NCI-H526 (cell line): ENCODE data around the gene SCN8A.
"Not testable (repeated sequence)": the region's sequence is repeated elsewhere in the genome, so short reads cannot be mapped to it uniquely, and the experiment has no call there.

ENCODE experiments used
- DNase-seq, 2 experiments: peaks; one replicate each; lab custom pipeline; 2025; lab: John Stamatoyannopoulos, UW

SCN8A gene

DNA sequence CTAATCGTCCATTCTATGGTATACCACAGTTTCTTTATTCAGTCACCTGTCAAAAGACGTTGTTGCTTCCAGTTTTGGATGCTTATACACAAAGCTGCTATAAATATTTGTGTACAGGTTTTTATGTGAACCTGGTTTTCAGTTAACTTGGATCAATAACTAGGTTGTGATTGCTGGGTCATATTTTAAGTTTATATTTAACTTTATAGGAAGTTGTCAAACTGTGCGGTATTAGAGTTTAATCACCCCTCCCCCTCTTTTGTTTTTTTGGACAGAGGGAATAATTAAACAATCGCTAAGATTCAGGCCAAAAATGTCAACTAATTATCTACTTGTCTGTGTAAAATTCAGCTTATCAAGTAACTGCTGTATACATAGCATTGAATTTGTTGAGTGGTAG, 34.3 kb downstream of the SCN8A start:
- no peak for DNase-seq

DNA sequence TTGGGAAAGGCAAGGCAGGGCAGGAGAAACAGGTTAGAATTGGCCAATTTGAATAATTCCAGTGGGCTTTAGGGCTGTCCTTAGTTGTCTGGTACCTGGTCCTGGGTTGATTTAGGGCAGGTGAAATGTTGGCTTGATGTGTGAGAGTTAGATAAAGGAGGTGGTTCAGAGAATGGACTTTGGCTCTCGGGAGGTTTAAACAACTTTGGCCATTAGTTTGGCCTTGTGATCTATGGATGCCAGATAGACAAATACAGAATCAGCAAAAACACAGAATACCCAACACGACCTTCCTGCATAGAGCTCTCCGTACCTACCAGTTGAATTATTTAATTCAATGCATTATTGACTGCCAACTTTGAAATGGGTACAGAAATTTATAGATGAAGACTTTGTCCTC, 35.1 kb downstream of the SCN8A start:
- DNase-seq: no peak

DNA sequence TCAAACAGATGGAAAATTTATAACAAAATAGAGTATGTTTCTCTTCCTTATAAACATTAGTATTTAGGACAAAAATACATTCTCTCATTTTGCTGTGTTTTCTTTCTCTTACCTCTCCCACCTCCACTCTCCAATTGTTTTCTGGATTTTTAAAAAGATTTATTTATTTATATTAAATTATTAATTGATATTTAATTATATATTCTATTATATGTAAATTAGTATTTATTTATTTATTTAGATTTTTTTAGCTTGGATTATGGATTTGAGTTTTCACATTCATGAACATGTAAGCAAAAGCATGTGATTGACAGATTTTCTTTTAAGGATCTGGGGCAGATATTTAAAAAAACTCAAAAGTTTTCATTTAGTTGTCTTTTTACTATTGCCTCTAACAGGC, 35.6 kb downstream of the SCN8A start:
- no peak for DNase-seq

DNA sequence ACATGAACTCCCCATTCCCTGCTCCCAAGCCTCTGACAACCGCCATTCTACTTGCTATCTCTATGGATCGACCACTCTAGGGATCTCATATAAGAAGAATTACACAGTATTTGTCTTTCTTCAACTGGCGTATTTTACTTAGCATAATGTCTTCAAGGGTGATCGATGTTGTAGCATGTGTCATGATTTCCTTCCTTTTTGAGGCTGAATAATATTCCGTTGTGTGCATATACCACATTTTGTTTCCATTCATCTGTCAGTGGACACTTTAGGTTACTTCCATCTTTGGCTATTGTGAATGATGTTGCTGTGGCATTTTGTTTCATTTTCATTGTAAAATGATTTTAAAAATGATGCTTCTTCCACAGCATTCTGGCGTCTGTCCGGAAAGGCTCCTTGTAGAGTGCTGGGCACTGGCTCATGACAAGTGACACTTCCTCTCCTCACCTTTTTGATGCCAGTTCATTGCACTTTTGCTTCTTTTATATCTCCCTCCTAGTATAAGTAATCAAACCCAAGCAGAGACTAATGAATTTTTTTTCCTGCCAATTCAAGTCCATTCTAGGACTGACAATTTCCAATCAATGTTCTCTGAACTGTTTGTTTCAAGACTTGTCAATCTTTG, 39.3 kb downstream of the SCN8A start:
- no peak for DNase-seq

DNA sequence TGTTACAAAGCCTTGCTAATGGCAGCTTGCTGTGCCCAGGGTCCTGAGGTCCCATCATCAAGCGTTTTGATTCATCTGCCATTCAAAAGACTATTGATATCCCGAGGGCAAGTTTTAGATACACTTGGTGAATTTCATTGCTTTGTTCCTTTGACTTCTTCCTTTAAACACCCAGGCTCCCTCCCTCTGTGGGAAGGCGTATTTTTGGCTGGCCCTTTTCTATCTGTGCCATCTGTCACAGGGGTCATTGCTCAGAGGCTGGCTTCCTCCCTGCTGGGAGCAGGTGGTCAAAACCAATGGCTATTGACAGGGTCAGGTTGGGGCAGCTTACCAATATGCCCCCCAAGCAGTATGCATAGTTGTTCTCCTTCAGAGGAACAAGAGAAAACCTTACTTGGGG, 40.0 kb downstream of the SCN8A start:
- no peak for DNase-seq

DNA sequence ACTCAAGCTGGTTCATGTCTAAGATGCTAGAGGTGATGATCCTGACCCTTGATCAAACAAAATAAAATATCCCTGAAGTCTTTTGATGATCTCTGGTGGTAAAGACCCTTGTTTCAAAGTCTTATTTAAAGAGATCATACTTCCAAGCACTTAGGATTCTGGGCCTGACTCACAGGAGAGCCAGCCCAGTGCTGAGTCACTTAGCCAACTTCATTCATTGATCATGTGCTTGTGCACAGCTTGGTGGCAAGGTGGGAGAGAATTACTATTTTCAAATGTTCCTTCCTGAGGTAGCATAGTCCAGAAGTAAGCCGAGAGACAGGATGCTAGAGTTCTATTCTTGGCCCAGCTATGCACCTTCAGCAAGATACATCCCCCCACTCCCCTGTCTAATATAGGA, 40.6 kb downstream of the SCN8A start:
- DNase-seq: no peak

DNA sequence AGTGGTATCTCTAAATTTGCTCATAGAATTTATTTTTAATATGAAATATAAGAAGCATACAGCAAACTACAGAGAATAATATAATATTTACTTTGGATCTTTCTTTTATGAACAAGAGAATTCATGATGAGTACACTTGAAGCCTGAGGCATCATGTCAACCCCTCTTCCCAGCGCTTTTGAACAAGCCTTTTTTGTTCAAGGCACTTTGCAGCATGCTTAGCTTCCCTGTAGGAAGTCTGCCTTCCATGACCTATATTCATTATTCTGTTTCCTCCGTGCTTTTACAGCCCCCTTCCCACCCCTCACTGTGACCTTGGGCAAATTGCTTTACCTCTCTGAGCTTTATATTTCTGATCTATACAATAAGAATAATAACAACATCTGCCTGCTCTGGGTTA, 41.6 kb downstream of the SCN8A start:
- DNase-seq: no peak

DNA sequence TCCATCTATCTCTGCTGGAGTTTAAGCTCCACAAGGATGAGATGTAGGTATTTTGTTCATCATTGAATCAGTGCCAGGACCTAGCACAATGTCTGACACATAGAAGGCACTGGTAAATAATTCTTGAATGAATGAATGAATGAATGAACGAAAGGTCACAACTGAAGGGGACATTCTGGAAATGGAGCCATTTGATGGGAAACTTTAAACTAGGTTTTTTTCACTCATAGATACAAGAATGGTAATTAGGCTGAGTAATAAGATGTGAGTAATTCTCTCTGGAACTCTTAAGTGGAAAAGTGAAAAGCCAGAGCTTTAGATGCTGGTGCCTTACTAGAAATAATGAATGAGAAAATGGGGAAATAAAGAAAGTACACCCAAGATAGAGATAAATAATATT, 44.3 kb downstream of the SCN8A start:
- no peak for DNase-seq

DNA sequence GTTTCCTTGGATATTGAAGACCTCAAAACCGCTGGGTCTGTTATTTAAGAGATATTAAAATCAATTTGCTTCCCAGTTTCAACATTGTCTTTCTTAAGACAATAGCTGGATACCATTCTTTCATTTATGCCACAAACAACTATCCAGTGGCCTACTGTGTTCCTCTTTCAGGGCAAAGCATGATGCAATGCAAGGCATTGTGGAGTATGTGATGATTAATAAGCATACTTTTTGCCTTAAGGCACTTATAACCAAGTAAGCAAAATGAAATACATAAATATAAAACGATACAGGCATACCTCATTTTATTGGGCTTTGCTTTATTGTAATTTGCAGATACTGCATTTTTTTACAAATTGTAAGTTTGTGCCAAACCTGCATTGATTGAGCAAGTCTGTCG, 45.5 kb downstream of the SCN8A start:
- DNase-seq: no peak

DNA sequence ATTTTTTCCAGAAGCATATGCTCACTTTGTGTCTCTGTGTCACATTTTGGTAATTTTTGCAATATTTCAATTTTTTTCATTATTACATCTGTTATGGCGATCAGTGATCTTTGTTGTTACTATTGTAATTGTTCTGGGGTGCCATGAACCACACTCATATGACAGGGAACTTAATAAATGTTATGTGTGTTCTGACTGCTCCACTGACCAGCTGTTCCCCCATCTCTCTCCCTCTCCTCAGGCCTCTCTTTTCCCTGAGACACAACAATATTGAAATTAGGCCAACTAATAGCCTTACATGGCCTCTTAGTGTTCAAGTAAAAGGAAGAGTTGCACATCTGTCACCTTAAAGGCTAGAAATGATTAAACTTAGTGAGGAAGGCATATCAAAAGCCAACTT, 46.0 kb downstream of the SCN8A start:
- no peak for DNase-seq

DNA sequence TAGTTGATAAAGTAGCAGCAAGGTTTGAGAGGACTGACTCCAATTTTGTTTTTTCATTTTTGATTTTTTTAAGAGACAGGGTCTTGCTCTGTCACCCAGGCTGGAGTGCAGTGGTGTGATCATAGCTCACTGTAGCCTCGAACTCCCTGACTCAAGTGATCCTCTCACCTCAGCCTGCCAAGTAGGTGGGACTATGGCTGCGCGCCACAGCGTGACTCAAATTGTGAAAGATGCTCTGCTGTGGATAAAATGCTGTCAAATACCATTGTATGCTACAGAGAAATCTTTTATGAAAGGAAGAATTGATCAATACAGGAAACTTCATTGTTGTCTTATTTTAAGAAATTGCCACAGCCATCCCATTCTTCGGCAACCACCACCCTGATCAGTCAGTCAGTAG, 48.3 kb downstream of the SCN8A start:
- DNase-seq: no peak

DNA sequence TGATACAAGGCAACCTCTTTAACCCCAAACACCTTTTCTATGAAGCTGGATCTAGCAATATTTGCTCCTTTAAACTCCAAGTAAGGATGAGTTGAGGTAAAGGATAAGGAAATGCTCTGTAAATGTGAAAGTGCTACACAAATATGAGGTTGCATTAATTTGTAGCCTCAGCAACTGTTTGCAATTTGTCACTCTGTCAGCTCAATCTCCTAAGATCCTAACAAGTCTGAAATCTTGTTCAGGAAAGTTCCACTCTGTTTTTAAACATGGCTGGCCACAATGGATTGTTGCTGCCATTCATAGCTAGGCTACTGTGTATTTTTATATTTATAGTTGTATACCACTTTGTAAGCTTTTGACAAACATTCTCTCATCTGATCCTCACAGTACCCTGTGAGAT, 51.3 kb downstream of the SCN8A start:
- DNase-seq: no peak

DNA sequence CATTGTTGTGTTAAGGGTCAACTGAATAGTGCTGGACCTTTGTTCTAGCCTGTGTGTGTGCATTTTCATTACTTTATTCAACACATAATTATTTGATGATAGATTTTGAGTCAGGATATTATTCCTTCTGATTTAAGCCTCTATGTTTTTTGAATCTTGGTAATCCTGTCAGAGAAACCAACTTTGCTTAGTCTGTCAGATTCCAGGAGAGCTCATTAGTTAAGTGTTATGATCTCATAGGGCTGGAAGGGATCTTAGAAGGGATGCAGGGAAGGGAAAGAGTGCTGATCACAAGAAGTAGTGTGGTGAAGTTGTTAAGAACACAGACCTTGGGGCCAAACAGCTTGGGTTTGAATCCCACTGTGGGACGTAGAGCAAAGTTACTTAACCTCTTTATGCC, 52.9 kb downstream of the SCN8A start:
- DNase-seq: no peak

DNA sequence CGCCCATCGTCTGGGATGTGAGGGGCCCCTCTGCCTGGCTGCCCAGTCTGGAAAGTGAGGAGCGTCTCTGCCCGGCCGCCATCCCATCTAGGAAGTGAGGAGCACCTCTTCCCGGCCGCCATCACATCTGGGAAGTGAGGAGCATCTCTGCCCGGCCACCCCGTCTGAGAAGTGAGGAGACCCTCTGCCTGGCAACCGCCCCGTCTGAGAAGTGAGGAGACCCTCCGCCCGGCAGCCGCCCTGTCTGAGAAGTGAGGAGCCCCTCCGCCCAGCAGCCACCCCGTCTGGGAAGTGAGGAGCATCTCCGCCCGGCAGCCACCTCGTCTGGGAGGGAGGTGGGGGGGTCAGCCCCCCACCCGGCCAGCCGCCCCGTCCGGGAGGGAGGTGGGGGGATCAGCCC, 53.7 kb downstream of the SCN8A start:
- not testable (repeated sequence) for DNase-seq

DNA sequence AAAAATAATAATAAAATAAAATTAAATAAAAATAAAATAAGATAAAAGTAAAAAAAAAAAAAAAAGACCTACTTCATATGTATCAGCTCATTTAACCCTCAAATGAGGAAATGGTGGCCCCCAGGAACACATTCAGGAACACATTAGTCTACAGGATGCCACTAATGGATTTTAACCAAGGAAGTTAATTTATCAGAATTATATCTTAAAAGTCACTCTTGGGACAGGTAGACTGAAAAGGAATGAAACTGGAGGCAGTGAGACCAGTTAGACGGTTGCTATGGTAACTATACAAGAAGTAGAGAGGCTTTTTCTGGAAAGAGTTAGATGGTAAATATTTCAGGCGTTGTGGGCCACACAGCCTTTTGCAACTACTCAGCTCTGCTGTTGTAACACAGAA, 54.9 kb downstream of the SCN8A start:
- no peak for DNase-seq

DNA sequence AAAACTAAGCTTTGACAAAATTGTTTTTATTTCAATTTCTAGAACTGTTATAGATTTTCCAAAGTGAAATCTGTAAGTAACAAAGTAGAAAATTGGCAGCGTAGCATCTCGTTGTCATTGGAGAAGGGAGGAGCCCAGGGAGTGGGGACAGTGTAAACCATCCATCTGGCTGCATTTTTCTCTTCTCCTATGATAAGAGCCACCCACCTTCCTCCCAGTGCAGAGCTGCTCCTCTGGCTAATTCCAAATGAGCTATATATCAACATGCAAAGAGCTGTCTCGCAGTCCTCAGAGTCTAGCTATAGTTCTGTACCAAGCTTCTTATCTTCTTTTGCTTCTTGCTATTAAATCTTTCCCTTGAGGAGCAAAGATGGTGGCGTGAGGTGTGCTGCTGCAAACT, 56.6 kb downstream of the SCN8A start:
- DNase-seq: no peak

DNA sequence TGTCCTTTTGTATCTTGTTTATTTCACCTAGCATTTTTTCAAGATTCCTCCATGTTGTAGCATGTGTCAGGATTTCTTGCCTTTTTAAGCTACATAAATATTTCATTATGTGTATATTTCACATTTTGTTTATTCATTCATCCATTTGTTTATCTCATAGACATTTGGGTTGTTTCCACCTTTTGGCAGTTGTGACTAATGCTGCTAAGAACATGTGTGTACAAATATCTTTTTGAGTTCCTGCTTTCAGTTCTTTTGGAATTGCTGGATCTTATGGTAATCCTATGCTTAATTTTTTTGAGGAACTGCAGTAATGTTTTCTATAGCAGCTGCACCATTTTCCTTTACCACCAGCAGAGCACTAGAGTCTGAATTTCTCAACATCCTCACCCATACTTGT, 62.4 kb downstream of the SCN8A start:
- DNase-seq: no peak

DNA sequence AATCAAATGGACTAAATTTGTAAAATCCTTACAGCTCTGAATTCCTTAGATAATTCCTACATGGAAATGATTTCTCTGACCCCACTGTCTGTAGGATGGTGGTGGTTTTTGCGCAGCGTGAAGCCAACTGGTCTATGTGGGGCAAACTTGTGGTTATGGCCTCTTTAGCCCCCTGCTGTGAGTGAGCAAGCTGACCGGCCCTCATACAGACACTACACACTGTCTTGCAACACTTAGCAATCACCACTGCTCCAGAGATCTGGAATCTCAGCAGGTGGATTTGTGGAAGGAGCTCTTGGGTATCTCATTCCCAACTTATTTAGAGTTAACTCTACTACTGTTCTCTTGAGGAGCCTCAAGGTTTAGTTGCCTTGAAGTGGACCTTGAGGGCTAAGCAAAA, 70.2 kb downstream of the SCN8A start:
- no peak for DNase-seq

DNA sequence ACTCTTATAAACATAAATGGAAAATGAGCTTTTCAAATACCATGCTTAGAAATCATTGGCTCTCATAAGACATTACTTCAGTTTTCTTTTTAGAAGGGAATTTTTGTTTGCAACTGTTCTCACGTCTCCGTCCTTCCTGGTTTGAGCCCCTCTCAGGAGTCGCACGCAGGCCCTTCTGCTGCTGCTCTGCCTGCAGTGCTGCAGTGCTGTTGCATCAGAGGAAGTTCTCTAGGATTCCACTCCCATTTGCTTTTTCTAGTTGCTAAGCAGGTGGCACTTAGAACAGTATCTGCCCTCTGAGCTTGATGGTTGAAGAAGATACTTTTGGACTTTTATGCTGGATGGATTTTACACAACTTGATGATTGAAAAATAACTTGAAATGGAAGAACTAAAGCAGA, 70.8 kb downstream of the SCN8A start:
- no peak for DNase-seq

DNA sequence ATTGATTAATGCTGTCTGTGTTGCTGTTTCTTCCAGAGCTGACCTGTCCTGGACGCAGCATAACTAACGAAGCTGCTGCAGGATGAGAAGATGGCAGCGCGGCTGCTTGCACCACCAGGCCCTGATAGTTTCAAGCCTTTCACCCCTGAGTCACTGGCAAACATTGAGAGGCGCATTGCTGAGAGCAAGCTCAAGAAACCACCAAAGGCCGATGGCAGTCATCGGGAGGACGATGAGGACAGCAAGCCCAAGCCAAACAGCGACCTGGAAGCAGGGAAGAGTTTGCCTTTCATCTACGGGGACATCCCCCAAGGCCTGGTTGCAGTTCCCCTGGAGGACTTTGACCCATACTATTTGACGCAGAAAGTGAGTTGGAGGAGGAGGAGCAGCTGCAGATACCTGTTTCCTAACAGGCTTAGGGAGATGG, 71.7 kb downstream of the SCN8A start:
- DNase-seq: no peak

DNA sequence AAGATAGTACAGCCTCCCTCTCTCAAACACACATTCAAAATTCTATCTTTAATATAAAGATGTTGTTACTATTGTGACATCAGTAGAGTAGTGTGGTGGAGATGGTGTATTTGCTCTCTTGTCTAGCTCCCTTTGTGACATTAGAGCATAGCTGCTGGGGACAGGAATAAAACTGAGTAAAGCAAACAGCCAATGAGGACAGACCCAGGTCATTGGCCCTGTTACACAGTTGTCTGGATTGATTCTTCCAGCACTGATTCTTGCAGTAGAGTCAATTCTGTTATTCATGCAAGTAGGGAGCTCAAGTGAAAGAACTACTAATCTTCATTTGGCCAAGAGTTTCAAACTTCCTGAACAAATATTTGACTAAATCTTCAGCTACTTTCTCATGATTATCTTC, 72.4 kb downstream of the SCN8A start:
- DNase-seq: no peak

DNA sequence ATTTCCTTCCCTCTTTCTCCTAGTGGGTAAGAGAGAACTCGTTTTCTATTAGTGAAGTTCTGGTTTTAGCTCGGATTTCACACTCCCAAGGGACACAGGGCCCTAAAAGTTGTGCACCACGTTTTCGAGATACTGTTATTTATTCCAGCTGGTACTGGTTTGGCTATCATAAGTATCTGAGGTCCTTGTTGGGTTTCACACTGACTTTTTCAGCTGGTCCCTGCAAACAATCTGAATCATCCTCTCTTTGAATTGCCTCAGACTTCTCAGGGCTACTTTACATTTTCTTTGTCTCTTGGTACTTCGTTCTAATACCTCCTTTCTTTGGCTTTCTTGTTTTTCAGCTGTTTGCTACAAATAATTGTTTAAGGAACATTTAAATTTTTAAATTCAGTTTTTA, 75.7 kb downstream of the SCN8A start:
- no peak for DNase-seq

DNA sequence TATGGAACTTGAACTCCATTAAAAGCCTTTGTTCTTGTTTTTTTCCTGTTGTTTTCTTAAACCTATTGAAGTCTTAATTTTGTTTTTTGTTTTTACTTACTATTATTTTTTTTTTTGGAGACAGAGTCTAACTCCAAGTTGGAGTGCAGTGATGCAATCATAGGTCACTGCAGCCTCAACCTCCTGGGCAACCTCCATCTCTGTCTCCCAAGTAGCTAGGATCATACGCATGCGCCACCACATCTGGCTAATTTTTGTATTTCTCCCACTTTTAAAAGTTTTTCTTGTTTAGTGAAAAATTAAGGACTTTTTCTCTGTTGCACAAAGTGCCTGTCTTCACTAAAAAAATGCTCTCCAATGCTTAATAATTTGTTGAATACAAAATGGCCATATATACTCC, 76.2 kb downstream of the SCN8A start:
- no peak for DNase-seq

DNA sequence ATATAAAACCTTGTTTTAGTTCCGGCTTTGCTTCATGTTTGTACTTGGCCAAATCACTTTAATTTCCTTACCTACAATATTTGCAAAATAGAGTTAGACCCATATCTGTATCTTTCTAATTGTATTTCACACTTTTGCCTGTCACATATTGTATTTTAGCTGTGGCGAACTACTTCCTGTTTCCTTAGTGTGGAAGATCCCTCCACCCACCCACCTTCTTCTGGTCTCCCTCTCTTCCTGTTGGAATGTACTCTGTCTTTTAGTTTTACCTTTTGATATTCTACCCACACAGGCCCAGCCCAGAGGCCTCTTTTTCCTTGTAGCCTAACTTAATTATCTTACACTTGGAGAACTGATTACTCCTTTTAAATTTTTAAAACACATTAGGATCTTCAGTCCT, 78.2 kb downstream of the SCN8A start:
- DNase-seq: no peak

DNA sequence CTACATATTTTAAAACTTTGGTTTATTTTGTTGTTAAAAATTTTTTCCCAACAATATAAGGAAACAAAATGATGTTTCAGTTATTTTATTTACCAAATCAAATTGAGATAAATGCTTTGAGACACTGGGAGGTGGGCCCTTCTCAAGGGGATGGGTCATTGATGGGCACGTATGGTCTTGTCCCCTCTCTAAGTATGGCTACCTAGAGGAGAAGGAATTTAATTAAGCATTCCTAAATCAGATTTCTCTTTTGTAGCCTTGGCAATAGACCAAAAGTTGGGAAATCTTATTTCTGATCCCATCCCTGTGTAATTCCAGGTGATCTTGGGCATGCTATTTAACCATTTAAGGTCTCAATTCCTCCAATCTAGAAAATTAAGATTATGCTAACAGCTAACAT, 79.0 kb downstream of the SCN8A start:
- DNase-seq: no peak
